ENCODE measurements around the gene SEC22A. TPM values are rescaled to one million over a fixed set of nuclear protein-coding genes. Genes with fewer than 3 reads are reported as not detected.
"Not testable (repeated sequence)": the region's sequence is repeated elsewhere in the genome, so short reads cannot be mapped to it uniquely, and the experiment has no call there.

Gene SEC22A
- total RNA-seq, 1 donor from 2014 or later, result 6.4 TPM

- peak overlapping the region in 1 of 2 donors; percentile 84 for H3K27ac ChIP-seq
- peaks cover 0 to 3% of the 10 kb centered on the region in 2 donors for H3K4me1 ChIP-seq
- intact Hi-C loops (cut with DNase I), result loop anchor here (5.0 to 10.0 kb wide), 2 partner anchors 176 to 259 kb away; partner anchors contain the start of gene SEMA5B
- H3K27me3 ChIP-seq, result no peaks in the 10 kb centered on the region
- H3K4me3 ChIP-seq, result peak overlapping the region; percentile 74 to 83
- no peak for DNase-seq (ENCODE audit: low spot score in 2 of 2)
- H3K9me3 ChIP-seq, result no peaks in the 10 kb centered on the region
- H3K36me3 ChIP-seq, result no peaks in the 10 kb centered on the region
- no peak for TF ChIP-seq CTCF (IDR thresholded peaks at IDR 0.05)
Measured at GRCh38 chr3:123201223-123201556, 553 bp upstream of the SEC22A start.

DNA sequence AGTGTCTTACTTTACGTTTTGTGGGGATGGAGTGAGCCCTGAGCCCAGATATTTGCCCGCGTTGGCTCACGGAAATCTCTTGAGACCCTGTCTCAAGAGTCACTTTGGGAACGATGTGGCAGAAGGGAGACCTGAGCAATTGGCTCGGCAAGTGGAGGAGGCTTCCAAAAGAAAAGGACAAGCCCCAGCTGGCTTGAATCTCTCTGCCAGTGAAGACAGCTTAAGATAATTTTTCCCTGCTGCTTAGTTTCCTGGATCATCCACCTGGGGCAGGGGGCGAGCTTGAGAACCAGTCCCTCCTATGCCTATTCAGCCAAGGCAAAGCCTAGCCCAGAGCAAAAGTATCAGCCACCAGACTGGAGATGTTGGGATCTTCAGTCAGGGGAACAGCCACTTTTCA is 708 bp downstream of the SEC22A start:
- H3K9me3 ChIP-seq, result no peaks in the 10 kb centered on the region
- intact Hi-C loops (cut with DNase I), result loop anchor here (5.0 to 10.0 kb wide), 2 partner anchors 178 to 260 kb away; partner anchors contain the start of gene SEMA5B
- H3K36me3 ChIP-seq, result no peaks in the 10 kb centered on the region
- peak overlapping the region; percentile 74 to 83 for H3K4me3 ChIP-seq
- peaks cover 0 to 3% of the 10 kb centered on the region in 2 donors for H3K4me1 ChIP-seq
- peak overlapping the region; percentile 67 to 84 for H3K27ac ChIP-seq
- no peak for TF ChIP-seq CTCF (IDR thresholded peaks at IDR 0.05)
- H3K27me3 ChIP-seq, result no peaks in the 10 kb centered on the region
- DNase-seq (ENCODE audit: low spot score in 2 of 2), result no peak

DNA sequence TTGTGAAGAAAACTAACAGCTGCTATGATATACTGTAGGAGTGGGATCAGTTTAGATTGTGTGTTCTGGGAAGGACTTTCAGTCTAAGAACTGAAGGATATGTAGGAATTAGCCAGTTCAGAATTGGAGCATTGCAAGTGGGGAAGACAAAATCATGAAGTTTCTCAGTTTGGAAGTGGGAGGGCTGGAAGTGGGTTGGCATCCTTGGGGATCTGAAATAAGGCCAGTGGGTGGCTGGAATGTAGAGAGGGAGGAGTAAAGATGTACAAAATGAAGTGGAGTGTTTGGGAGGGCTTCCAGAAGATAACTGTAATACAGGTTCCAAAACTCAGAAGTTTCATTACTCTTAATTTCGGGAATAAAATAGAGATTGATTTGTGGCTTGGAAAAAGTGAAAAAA is 17.2 kb downstream of the SEC22A start:
- Histone ChIP-seq H3K27me3 (no peaks in the 10 kb centered on the region), H3K27ac (no peak overlapping the region), H3K36me3 (peaks cover 0 to 8% of the 10 kb centered on the region in 2 donors), H3K4me1 (no peaks in the 10 kb centered on the region), H3K9me3 (no peaks in the 10 kb centered on the region), H3K4me3 (no peak overlapping the region)
- no peak for TF ChIP-seq CTCF (IDR thresholded peaks at IDR 0.05)
- intact Hi-C loops (cut with DNase I), result no loop called here
- DNase-seq (ENCODE audit: low spot score in 2 of 2), result no peak

- H3K27ac ChIP-seq; H3K9me3 ChIP-seq; H3K4me1 ChIP-seq; intact Hi-C loops (cut with DNase I); H3K27me3 ChIP-seq; DNase-seq (ENCODE audit: low spot score in 2 of 2); H3K4me3 ChIP-seq: not testable (repeated sequence)
- peaks cover 0 to 14% of the 10 kb centered on the region in 2 donors for H3K36me3 ChIP-seq
Measured at GRCh38 chr3:123221369-123221768, 19.6 kb downstream of the SEC22A start.

DNA sequence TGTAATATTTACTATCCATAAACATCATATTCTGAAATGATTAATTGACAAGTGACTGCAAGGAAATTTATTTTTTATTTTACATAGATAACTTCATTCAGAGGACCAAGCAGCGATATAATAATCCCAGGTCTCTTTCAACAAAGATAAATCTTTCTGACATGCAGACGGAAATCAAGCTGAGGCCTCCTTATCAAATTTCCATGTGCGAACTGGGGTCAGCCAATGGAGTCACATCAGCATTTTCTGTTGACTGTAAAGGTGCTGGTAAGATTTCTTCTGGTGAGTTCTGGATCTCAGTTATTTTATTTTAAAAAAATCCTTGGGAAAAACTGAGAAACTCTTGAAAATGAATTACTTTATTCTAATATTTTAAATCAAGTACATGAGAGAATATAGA is 23.3 kb downstream of the SEC22A start:
- peaks cover 0 to 29% of the 10 kb centered on the region in 2 donors for H3K36me3 ChIP-seq
- H3K4me1 ChIP-seq, result no peaks in the 10 kb centered on the region
- no peak overlapping the region for H3K4me3 ChIP-seq
- no peak for TF ChIP-seq CTCF (IDR thresholded peaks at IDR 0.05)
- intact Hi-C loops (cut with DNase I), result no loop called here
- H3K27me3 ChIP-seq, result no peaks in the 10 kb centered on the region
- no peak overlapping the region for H3K27ac ChIP-seq
- DNase-seq (ENCODE audit: low spot score in 2 of 2), result no peak
- H3K9me3 ChIP-seq, result peaks cover 8 to 14% of the 10 kb centered on the region in 2 donors

- Histone ChIP-seq H3K36me3 (peaks cover 0 to 29% of the 10 kb centered on the region in 2 donors), H3K4me3 (no peak overlapping the region), H3K27me3 (no peaks in the 10 kb centered on the region), H3K27ac (no peak overlapping the region), H3K4me1 (no peaks in the 10 kb centered on the region), H3K9me3 (peaks cover 8 to 14% of the 10 kb centered on the region in 2 donors)
- intact Hi-C loops (cut with DNase I), result no loop called here
- no peak for DNase-seq (ENCODE audit: low spot score in 2 of 2)
- TF ChIP-seq CTCF (IDR thresholded peaks at IDR 0.05), result no peak
Measured at GRCh38 chr3:123226549-123226948, 24.8 kb downstream of the SEC22A start.
